ENCODE results near the gene EDAR. TPM values are rescaled to one million over a fixed set of nuclear protein-coding genes. Genes with fewer than 3 reads are reported as not detected.

The EDAR gene
- total and polyA plus RNA-seq, 10 of the 15 experiments (the other 5 are each of a cell fraction or from before 2014, with no cell fraction given) = 0.04 TPM; not detected in 9

GRCh38 chr2:108974674-108975073, 14.3 kb downstream of the EDAR start:
- Histone ChIP-seq H3K4me2 (ENCODE audit: control insufficient read depth, insufficient read depth) (no peak overlapping the region), H4K20me1 (ENCODE audit: control insufficient read depth, insufficient read depth) (no peaks in the 10 kb centered on the region), H3K4me3 (no peak overlapping the region), H2AFZ (ENCODE audit: control insufficient read depth, low read depth, low read length) (no peak overlapping the region), H3K27me3 (replicated peaks in 1 of 2; ENCODE audit: control insufficient read depth in 2 of 2, insufficient read depth in 2 of 2, low read length in 1 of 2) (no peaks in the 10 kb centered on the region; a peak in 2 of 4 replicates), H3K9ac (ENCODE audit: control insufficient read depth, insufficient read depth, low read length) (no peak overlapping the region), H3K9me3 (replicated peaks; ENCODE audit: control insufficient read depth, insufficient read depth, low read length) (no peaks in the 10 kb centered on the region), H3K27ac (ENCODE audit: control insufficient read depth, insufficient read depth) (no peak overlapping the region), H3K4me1 (ENCODE audit: control insufficient read depth, insufficient read depth, low read length) (no peaks in the 10 kb centered on the region), H3K36me3 (ENCODE audit: control insufficient read depth in 2 of 2, insufficient read depth in 2 of 2, low read length in 1 of 2) (no peaks in the 10 kb centered on the region), H3K79me2 (ENCODE audit: control insufficient read depth, insufficient read depth, low read length) (no peaks in the 10 kb centered on the region)
- intact Hi-C loops (cut with micrococcal nuclease; ENCODE audit: unreplicated experiment) (no loop called here), in situ Hi-C loops (cut with MboI) (no loop called here)
- FAIRE-seq = no peak
- no peak for DNase-seq (ENCODE audit: low read depth, low spot score)
- ChIA-PET RAD21 (ENCODE audit: unreplicated experiment) (no interaction called here), SMC1A (ENCODE audit: uncharacterized antibody, unreplicated experiment) (no interaction called here), CTCF (interaction anchor here (0.7 kb wide), 1 partner anchor 535 kb away, joined by 3 read pairs; no protein-coding TSS in a partner anchor), POLR2A (no interaction called here)
- TF ChIP-seq, protein P1, sequence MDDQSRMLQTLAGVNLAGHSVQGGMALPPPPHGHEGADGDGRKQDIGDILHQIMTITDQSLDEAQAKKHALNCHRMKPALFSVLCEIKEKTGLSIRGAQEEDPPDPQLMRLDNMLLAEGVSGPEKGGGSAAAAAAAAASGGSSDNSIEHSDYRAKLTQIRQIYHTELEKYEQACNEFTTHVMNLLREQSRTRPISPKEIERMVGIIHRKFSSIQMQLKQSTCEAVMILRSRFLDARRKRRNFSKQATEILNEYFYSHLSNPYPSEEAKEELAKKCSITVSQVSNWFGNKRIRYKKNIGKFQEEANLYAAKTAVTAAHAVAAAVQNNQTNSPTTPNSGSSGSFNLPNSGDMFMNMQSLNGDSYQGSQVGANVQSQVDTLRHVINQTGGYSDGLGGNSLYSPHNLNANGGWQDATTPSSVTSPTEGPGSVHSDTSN (IDR thresholded peaks at IDR 0.05; ENCODE audit: insufficient replicate concordance, low read depth, low read length) = no peak
- no peak for TF ChIP-seq BMI1 (IDR thresholded peaks at IDR 0.05; ENCODE audit: borderline replicate concordance)
- TF ChIP-seq KDM1A (IDR thresholded peaks at IDR 0.05; ENCODE audit: borderline replicate concordance) = no peak
- TF ChIP-seq IRF4 (IDR thresholded peaks at IDR 0.05; ENCODE audit: low read depth, low read length) = no peak
- no peak for TF ChIP-seq HDAC2 (IDR thresholded peaks at IDR 0.05)
- no peak for TF ChIP-seq STAT3 (IDR thresholded peaks at IDR 0.05; ENCODE audit: low read depth, low read length)
- 37% methylated on average over 4 of the region's 4 CpGs for WGBS (ENCODE audit: insufficient coverage, insufficient replicate concordance, low lambda C conversion rate, missing lambda C conversion rate)
- no TSS peak for BruUV-seq (replicated peaks)
- no peak for ATAC-seq

GRCh38 chr2:108972663-108973062, 16.4 kb downstream of the EDAR start:
- ATAC-seq = no peak
- H2AFZ ChIP-seq (ENCODE audit: control insufficient read depth, low read depth, low read length) = no peak overlapping the region
- no peaks in the 10 kb centered on the region for H3K9me3 ChIP-seq (replicated peaks; ENCODE audit: control insufficient read depth, insufficient read depth, low read length)
- no peak overlapping the region for H3K9ac ChIP-seq (ENCODE audit: control insufficient read depth, insufficient read depth, low read length)
- no peaks in the 10 kb centered on the region for H3K4me1 ChIP-seq (ENCODE audit: control insufficient read depth, insufficient read depth, low read length)
- no peak for DNase-seq (ENCODE audit: low read depth, low spot score)
- no peak overlapping the region for H3K4me3 ChIP-seq
- SMC1A ChIA-PET (ENCODE audit: uncharacterized antibody, unreplicated experiment) = no interaction called here
- in situ Hi-C loops (cut with MboI) = no loop called here
- H3K27me3 ChIP-seq (replicated peaks in 1 of 2; ENCODE audit: control insufficient read depth in 2 of 2, insufficient read depth in 2 of 2, low read length in 1 of 2) = peaks cover 0 to 3% of the 10 kb centered on the region in 2 experiments; a peak in 3 of 4 replicates
- intact Hi-C loops (cut with micrococcal nuclease; ENCODE audit: unreplicated experiment) = no loop called here
- RAD21 ChIA-PET (ENCODE audit: unreplicated experiment) = no interaction called here
- H3K36me3 ChIP-seq (ENCODE audit: control insufficient read depth in 2 of 2, insufficient read depth in 2 of 2, low read length in 1 of 2) = no peaks in the 10 kb centered on the region
- H4K20me1 ChIP-seq (ENCODE audit: control insufficient read depth, insufficient read depth) = no peaks in the 10 kb centered on the region
- POLR2A ChIA-PET = no interaction called here
- BruUV-seq (replicated peaks) = no TSS peak
- FAIRE-seq = no peak
- H3K27ac ChIP-seq (ENCODE audit: control insufficient read depth, insufficient read depth) = no peak overlapping the region
- H3K4me2 ChIP-seq (ENCODE audit: control insufficient read depth, insufficient read depth) = no peak overlapping the region
- no peaks in the 10 kb centered on the region for H3K79me2 ChIP-seq (ENCODE audit: control insufficient read depth, insufficient read depth, low read length)
- CTCF ChIA-PET = no interaction called here
- WGBS (ENCODE audit: insufficient coverage, insufficient replicate concordance, low lambda C conversion rate, missing lambda C conversion rate) = 36% methylated on average over 6 of the region's 6 CpGs
- TF ChIP-seq CREM (IDR thresholded peaks at IDR 0.05; ENCODE audit: low read depth) (no peak), BCL11A (IDR thresholded peaks at IDR 0.05; ENCODE audit: low read depth, low read length) (no peak), IRF4 (IDR thresholded peaks at IDR 0.05; ENCODE audit: low read depth, low read length) (no peak), CBX3 (IDR thresholded peaks at IDR 0.05; ENCODE audit: borderline replicate concordance, low read depth) (no peak), BCLAF1 (IDR thresholded peaks at IDR 0.05) (no peak), SP1 (IDR thresholded peaks at IDR 0.05; ENCODE audit: low read depth, low read length) (no peak), ATF2 (IDR thresholded peaks at IDR 0.05; ENCODE audit: low read length) (no peak), SPI1 (IDR thresholded peaks at IDR 0.05; ENCODE audit: borderline replicate concordance, insufficient read depth, low read depth, low read length) (no peak), BRCA1 (IDR thresholded peaks at IDR 0.05; ENCODE audit: low read depth, low read length) (no peak), RUNX3 (IDR thresholded peaks at IDR 0.05; ENCODE audit: low read length) (no peak)
